Measurements from ENCODE around the gene CDR2L.
"Not testable (repeated sequence)": the region's sequence is repeated elsewhere in the genome, so short reads cannot be mapped to it uniquely, and the experiment has no call there.

Gene CDR2L

GRCh38 chr17:74960570-74961342 is 26.7 kb upstream of the CDR2L start:
- FAIRE-seq: no peak

DNA sequence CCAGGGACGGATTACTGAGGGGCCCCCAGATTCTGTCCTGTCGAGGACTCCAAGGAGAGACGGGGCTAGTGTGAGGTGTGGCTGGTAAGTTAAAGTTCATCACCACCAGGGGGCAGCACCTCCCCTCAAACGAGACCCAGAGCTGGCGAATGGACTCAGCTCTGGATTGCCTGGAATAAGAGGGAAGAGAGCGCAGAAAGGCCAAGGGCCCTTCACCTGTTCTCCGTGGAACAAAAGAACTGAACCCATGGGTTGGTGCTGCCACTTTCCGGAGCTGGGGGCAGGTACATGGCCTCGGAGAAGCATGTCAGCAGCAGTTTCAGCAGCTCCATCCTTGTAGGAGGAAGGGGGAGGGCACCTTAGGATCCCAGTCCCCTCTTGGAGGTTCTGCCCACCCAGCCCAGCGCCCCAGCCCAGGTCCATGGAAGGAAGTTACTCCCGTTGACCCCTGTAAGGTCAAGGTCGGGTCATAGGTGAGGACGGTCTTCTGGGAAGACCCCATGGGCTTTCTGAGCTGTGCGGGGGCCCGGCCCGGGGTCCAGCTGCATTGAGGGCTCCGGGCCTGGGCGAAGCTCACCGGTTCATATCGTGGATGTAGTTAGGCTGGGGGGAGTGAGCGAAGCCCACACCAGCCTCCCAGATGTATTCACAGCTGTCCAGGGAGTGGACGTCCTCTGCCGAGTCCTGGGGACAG is 25.6 kb upstream of the CDR2L start:
- peak; percentile 66 for FAIRE-seq

DNA sequence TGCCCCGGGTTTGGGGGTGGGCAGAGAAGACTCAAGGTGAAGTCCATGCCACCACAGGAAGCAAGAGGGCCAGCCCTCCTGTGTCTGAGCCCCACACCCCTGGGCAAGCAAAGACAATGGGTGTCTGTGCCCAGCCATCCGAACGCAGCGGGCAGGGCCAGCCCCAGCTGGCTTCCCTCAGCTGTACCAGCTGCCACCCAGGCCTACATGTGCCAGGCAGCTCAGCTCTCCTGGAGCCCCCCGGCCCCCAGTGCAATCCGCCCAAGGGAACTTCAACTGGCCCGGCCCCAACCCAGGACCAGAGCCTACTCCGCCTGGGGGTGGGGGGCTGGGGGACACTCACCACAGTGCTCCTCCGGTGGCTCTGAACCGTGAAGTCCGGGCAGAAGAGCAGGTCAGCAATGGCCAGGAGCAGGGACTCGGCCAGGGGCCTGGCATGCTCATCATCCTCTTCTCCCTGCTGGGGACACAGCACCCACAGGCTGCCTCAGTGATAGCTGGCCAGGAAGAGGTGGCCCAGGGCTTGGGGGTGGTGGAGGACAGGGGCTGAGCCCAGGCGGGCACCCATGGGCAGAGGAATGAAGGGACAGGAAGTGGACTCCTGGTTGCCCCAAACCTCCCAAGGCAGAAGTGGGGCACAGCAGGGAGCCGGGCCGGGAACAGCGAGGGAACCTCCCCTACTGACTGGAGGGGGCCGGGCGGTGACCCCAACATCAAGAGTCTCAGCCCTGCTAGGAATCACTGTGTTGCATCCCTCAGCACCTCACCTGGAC is 24.6 kb upstream of the CDR2L start:
- FAIRE-seq: no peak

- FAIRE-seq: no peak
Observed at GRCh38 chr17:74963656-74964055, 23.8 kb upstream of the CDR2L start.

DNA sequence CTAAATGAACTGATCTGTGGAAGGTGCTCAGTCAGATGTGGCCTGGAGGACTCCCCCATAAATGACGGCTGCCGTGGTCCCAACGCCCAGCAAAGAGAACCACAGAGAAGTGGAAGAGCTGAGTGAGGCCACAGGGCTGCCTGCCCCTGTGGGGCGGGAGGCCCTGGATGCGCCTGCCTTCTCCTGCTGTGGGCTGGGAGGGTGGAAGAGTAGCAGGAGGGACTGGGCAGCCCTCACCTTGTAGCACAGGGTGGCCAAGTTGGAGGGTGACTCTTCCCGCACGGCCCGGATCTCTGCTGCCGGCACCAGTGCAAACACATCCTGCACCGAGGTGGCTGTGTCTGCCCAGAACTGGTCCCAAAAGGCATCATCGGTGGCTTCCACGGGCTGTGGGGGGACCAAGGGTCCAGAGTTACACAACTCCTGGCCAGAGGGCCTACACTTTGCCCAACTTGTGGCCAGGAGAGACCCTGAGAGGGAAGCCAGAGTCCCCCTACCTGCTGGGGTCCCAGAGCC is 23.1 kb upstream of the CDR2L start:
- no peak for FAIRE-seq

GRCh38 chr17:74964988-74965622 is 22.3 kb upstream of the CDR2L start:
- no peak for FAIRE-seq

GRCh38 chr17:74968361-74968780 is 19.1 kb upstream of the CDR2L start:
- no peak for FAIRE-seq

- not testable (repeated sequence) for FAIRE-seq
Observed at GRCh38 chr17:74969501-74969900, 17.9 kb upstream of the CDR2L start.

DNA sequence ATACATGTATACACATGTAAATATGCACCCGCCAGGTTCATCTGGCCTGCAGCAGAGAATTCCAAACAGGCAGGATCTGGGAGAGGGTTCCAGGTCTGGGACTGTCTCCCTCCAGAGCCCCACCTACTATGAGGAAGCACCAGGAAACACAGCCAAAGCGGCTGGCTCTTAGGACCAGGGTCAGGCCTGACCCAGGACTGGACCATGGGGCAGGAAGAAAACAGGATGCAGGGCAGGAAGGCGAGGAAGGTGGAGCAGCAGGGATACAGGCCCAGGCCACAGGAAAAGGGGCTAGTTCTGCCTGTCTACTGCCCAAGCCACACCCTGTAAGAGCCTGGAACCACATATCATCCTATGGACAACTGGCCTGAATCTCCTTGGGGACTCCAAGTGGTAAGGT is 17.0 kb upstream of the CDR2L start:
- no peak for FAIRE-seq

- no peak for FAIRE-seq
Observed at GRCh38 chr17:74971069-74971841, 16.2 kb upstream of the CDR2L start.

- no peak for FAIRE-seq
Observed at GRCh38 chr17:74971842-74972106, 15.7 kb upstream of the CDR2L start.

DNA sequence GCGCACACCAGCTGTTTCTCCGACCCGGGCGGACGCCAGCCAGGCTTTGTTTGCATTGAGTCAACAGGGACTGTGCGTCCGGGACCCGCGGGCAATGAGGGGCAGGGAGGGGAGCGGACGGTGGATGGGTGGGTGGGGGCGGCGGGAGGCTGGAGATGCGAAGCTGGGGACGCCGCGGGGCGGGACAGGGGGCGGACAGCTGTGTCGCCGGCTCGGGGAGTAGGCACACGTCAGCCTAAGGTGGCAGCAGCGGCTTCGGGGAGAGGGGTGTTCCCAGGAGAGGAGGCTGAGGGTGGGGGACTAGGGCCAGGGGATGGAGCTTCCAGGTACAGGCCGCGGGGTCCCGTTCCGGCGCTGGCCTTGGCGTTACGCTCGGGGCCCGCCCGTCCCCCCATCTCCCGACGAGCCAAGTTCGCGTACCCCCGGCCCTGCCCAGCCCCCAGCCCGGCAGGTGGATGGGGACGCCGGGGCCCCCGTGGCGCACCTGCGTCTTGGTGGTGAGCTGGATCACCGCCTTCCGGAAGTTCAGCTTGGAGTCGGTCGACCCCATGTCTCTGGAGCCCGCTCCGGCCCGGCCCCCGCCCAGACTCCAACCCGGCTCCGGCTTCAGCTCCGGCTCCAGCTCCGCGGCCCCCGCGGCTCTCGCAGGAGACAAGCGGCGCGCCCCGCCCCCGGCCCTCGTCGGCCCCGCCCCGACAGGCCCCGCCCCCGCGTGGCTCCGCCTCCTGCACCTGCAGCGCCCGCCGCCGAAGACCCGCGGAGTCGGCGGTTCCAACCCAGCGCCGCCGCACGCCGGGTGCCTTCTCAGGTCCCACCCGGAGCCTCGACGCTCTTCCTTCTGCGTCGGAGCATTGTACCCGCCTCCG is 15.1 kb upstream of the CDR2L start, which contains the start of gene HID1:
HID1 (minus strand) TSS at position 653 of the 866 bp plus-strand sequence; CDS start at position 550, 103 bp downstream.
- no peak for FAIRE-seq

DNA sequence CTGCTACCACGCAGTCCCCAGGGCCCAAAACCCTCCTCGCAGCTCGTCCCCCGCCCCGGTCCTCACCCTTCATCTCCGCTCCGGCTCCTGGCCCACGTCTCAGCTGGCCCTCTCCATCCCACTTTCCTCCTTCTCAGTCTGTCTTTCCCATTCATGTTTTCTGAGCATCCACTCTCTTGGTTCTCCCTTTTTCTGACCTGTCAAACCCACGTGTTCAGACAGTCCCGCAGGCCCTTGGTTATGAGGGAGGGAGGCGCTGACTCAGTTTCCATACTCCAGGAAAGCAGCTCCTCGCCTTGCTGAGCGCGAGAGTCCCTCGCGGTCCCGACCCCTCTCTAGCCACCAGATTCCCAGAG is 14.5 kb upstream of the CDR2L start:
- no peak for FAIRE-seq

DNA sequence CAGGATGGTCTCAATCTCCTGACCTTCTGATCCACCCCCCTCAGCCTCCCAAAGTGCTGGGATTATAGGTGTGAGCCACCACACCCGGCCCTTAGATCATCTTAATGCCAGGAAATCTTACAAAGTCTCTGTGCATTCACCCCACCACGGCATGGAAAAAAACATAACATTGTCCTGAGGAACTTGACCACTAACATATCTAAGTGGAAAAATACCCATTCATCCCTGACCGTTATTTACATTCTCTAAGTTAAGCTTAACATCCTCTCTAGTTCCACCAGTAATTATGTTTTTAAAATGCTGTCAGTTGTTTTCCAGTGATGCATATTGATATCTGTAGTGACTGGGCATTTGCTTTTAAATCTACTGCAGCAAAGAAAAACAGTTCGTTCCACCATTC is 11.5 kb upstream of the CDR2L start:
- FAIRE-seq: no peak

GRCh38 chr17:74977802-74978201 is 9.6 kb upstream of the CDR2L start:
- FAIRE-seq: no peak

- no peak for FAIRE-seq
Observed at GRCh38 chr17:74978240-74978639, 9.2 kb upstream of the CDR2L start.

DNA sequence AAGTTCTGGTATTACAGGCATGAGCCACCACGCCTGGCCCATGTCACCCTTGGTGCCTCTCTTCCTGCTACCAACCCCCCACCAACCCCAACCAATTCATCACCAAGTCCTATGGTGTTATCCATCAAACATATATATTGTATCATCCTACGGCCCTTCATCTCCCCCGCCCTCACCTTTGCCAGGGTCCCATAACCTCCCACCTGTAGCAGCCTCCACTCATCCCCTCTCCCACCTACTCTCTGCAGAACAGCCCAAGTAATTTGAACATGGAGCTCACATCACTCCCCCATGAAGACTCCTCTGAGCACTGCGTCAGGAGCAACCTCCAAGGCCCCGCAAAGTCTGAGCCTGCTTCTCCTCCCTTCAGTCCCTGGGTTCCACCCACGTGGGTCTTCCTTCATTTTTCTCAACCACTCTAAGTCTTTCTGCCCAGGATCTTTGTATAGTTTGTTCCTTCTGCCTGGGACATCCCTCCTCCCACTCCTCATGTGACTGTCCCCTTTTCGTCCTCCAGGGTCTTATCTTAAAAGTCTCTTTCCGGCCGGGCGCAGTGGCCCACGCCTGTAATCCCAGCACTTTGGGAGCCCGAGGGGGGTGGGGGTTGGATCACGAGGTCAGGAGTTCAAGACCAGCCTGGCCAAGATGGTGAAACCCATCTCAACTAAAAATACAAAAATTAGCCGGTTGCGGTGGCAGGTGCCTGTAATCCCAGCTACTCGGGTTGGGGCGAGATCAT is 7.9 kb upstream of the CDR2L start:
- FAIRE-seq: no peak

GRCh38 chr17:74981318-74981978 is 6.0 kb upstream of the CDR2L start:
- FAIRE-seq: no peak

- no peak for FAIRE-seq
Observed at GRCh38 chr17:74981979-74982662, 5.3 kb upstream of the CDR2L start.

Data from A204.1 (cell line).